B cell (primary cell): ENCODE data around the gene ANK3. TPM values are rescaled to one million over a fixed set of nuclear protein-coding genes. Genes with fewer than 3 reads are reported as not detected.

Experiments
- ATAC-seq: fragments of 200-7000 bp; cut with Tn5 transposase; one replicate; pipeline ENCODE4 v1.10.0; 2021; ENCODE audit warnings: low read depth, mild to moderate bottlenecking, moderate number of reproducible peaks, moderate library complexity
- CTCF ChIA-PET: fragments of 350-600 bp; sonication (Branson Sonifier 250); formaldehyde crosslinking; loops from one replicate; lab custom pipeline; 2021; ENCODE audit warnings: antibody characterized with exemption, inconsistent platforms; lab: Charles Lee
- POLR2A ChIA-PET: fragments of 350-600 bp; sonication (Branson Sonifier 250); formaldehyde crosslinking; loops from one replicate; lab custom pipeline; 2021; ENCODE audit warnings: antibody characterized with exemption; lab: Charles Lee
- DNase-seq: peaks from one replicate; pipeline ENCODE4 v3.0.0; 2013
- H2AFZ ChIP-seq: 2 replicates; pipeline ENCODE4 v1.6.1; 2012; ENCODE audit warnings: mild to moderate bottlenecking, low read depth, low read length; ENCODE audit not compliant: insufficient read depth, poor library complexity, severe bottlenecking
- H3K27ac ChIP-seq, 2 donors: 1 replicate in 1 of 2; 2 replicates in 1 of 2; pipeline ENCODE4 v1.5.1; 2012 to 2013; ENCODE audit warnings: low read length in 2 of 2, mild to moderate bottlenecking in 2 of 2, moderate library complexity in 1 of 2
- H3K27me3 ChIP-seq, 4 experiments: fragments of 200-600 bp in 1 of 4; sonication (generic) in 1 of 4; replicated peaks in 1 of 4; 1 replicate in 2 of 4; 2 replicates in 2 of 4; pipeline versions ENCODE4 v1.6.1 to v1.7.0; 2013 to 2016; ENCODE audit warnings: low read length in 3 of 4, mild to moderate bottlenecking in 2 of 4, mixed read lengths in 1 of 4, moderate library complexity in 1 of 4; ENCODE audit not compliant: insufficient read depth in 4 of 4, control insufficient read depth in 3 of 4; ENCODE audit errors: control extremely low read depth in 1 of 4
- H3K36me3 ChIP-seq, 2 experiments: replicated peaks in 1 of 2; 1 replicate in 1 of 2; 2 replicates in 1 of 2; pipeline versions ENCODE4 v1.6.1 to v1.7.1; 2013; ENCODE audit warnings: low read length in 1 of 2; ENCODE audit not compliant: insufficient read depth in 2 of 2, control insufficient read depth in 1 of 2; ENCODE audit errors: control extremely low read depth in 1 of 2, extremely low read depth in 1 of 2
- H3K4me1 ChIP-seq, 2 donors: fragments of 200-600 bp in 1 of 2; sonication (generic) in 1 of 2; 1 replicate in 1 of 2; 2 replicates in 1 of 2; pipeline versions ENCODE4 v1.5.1 to v1.6.1; 2013 to 2017; ENCODE audit warnings: low read length in 2 of 2; ENCODE audit not compliant: control insufficient read depth in 2 of 2, insufficient read depth in 2 of 2
- H3K4me2 ChIP-seq: replicated peaks from 2 replicates; pipeline ENCODE3; 2012; ENCODE audit warnings: mild to moderate bottlenecking, low read depth, low read length; ENCODE audit not compliant: poor library complexity, severe bottlenecking
- H3K4me3 ChIP-seq, 5 experiments: fragments of 200-600 bp in 1 of 5; sonication (generic) in 1 of 5; 1 replicate in 3 of 5; 2 replicates in 2 of 5; pipeline versions ENCODE4 v1.5.1 to v1.7.0; 2011 to 2016; ENCODE audit warnings: low read length in 4 of 5, mild to moderate bottlenecking in 4 of 5, low read depth in 2 of 5, control low read depth in 1 of 5, moderate library complexity in 1 of 5; ENCODE audit not compliant: insufficient read depth in 1 of 5; ENCODE audit errors: control extremely low read depth in 1 of 5, extremely low read depth in 1 of 5
- H3K79me2 ChIP-seq: fragments of 200-600 bp; sonication (generic); one replicate; pipeline ENCODE4 v1.6.0; 2016; ENCODE audit warnings: low read length; ENCODE audit not compliant: control insufficient read depth, insufficient read depth
- H3K9ac ChIP-seq: fragments of 200-600 bp; sonication (generic); 2 replicates; pipeline ENCODE4 v1.6.1; 2017; ENCODE audit warnings: mild to moderate bottlenecking, low read length, moderate library complexity
- H3K9me3 ChIP-seq, 3 donors: one replicate each; pipeline versions ENCODE4 v1.6.1 to v1.7.1; 2013; ENCODE audit warnings: low read length in 2 of 3; ENCODE audit not compliant: control insufficient read depth in 2 of 3, insufficient read depth in 1 of 3; ENCODE audit errors: control extremely low read depth in 1 of 3
- H4K20me1 ChIP-seq: 2 replicates; pipeline ENCODE4 v1.6.0; 2012; ENCODE audit warnings: mild to moderate bottlenecking, low read length; ENCODE audit not compliant: insufficient read depth, control insufficient read depth, poor library complexity, severe bottlenecking
- H3K27ac Mint-ChIP-seq: one replicate; pipeline ENCODE4 v1.8.0; 2021; ENCODE audit warnings: mixed read lengths
- H3K27me3 Mint-ChIP-seq: one replicate; pipeline ENCODE4 v1.8.0; 2021; ENCODE audit warnings: mixed read lengths
- H3K4me1 Mint-ChIP-seq: one replicate; pipeline ENCODE4 v1.8.0; 2021; ENCODE audit warnings: mixed read lengths
- H3K4me3 Mint-ChIP-seq: one replicate; pipeline ENCODE4 v1.8.0; 2021; ENCODE audit warnings: mixed read lengths
- H3K9me3 Mint-ChIP-seq: one replicate; pipeline ENCODE4 v1.8.0; 2022; ENCODE audit warnings: mixed read lengths; ENCODE audit not compliant: insufficient read depth
- EZH2 ChIP-seq: IDR thresholded peaks from 2 replicates; pipeline ENCODE4 v1.6.1; 2012; ENCODE audit warnings: borderline replicate concordance, low read depth, mild to moderate bottlenecking, moderate library complexity, low read length; ENCODE audit not compliant: insufficient read depth, poor library complexity, severe bottlenecking
- WGBS: methylation state at CpG from one replicate; pipeline ENCODE4 v1.1.5; 2013; ENCODE audit warnings: missing lambda C conversion rate; ENCODE audit not compliant: insufficient coverage; 5-methylcytosine and 5-hydroxymethylcytosine counted together
- intact Hi-C: fragments of 100-400 bp; cut with micrococcal nuclease; formaldehyde crosslinking; loops from one replicate; pipeline ENCODE4 v1.10.0; 2022
- polyA plus RNA-seq: library from polyadenylated mRNA; depleted of rRNA; stranded (reverse); fragments of >200 nt; gene quantifications from 2 replicates; pipeline ENCODE4 v1.2.3, GENCODE V29; 2012
- total RNA-seq, 2 donors: library from RNA; stranded (reverse); fragments of 120-200 nt in 1 of 2; gene quantifications; 1 replicate in 1 of 2; 2 replicates in 1 of 2; pipeline versions ENCODE4 v1.2.3 to v1.2.4, GENCODE V29; 2013 to 2022
- TF ChIP-seq, protein P1 (sequence below): fragments of 200-600 bp; IDR thresholded peaks from one replicate; pipeline ENCODE4 v1.8.0; 2022; ENCODE audit warnings: antibody characterized with exemption, mild to moderate bottlenecking

Gene ANK3
- total and polyA plus RNA-seq, 2 donors (not counting 1 experiment from before 2014, with no cell fraction given), result 4.9 to 21.6 TPM

DNA sequence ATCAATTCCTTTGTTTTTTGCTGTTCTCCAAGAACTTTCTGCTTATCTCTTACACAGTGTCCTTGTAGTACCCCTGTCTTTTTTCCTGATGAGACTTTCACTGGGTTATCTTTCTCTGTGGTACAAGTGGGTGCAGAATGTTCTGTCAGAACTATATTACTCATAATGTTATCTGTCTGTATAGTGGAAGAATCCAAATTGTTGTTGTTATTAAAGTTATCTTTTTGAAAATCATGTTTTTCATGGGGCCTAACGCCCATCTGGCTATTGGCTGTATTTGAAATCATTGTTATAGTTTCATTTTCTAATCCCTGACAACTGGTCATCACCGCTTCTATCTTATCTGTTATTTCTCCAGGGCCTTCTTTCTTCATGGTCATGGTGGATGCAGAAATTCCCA lies 320.4 kb downstream of the ANK3 start:
- ATAC-seq (no peak), DNase-seq (no peak)
- no CpG with 5 or more reads among the region's 2 CpGs for WGBS
- Histone ChIP-seq H4K20me1 (no peaks in the 10 kb centered on the region), H3K9ac (no peak overlapping the region), H3K4me2 (no peak overlapping the region), H3K27ac (no peak overlapping the region), H3K9me3 (no peaks in the 10 kb centered on the region), H2AFZ (no peak overlapping the region), H3K27me3 (no peaks in the 10 kb centered on the region), H3K4me1 (no peaks in the 10 kb centered on the region), H3K79me2 (no peaks in the 10 kb centered on the region), H3K4me3 (no peak overlapping the region), H3K36me3 (no peaks in the 10 kb centered on the region)
- no peak for TF ChIP-seq EZH2
- TF ChIP-seq, protein P1, sequence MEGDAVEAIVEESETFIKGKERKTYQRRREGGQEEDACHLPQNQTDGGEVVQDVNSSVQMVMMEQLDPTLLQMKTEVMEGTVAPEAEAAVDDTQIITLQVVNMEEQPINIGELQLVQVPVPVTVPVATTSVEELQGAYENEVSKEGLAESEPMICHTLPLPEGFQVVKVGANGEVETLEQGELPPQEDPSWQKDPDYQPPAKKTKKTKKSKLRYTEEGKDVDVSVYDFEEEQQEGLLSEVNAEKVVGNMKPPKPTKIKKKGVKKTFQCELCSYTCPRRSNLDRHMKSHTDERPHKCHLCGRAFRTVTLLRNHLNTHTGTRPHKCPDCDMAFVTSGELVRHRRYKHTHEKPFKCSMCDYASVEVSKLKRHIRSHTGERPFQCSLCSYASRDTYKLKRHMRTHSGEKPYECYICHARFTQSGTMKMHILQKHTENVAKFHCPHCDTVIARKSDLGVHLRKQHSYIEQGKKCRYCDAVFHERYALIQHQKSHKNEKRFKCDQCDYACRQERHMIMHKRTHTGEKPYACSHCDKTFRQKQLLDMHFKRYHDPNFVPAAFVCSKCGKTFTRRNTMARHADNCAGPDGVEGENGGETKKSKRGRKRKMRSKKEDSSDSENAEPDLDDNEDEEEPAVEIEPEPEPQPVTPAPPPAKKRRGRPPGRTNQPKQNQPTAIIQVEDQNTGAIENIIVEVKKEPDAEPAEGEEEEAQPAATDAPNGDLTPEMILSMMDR, result no peak
- Mint-ChIP-seq H3K4me3 (no peak overlapping the region), H3K27ac (no peak overlapping the region), H3K4me1 (no peaks in the 10 kb centered on the region), H3K9me3 (no peaks in the 10 kb centered on the region), H3K27me3 (peaks cover 6% of the 10 kb centered on the region)
- intact Hi-C loops, result no loop called here
- POLR2A ChIA-PET, result no interaction called here
- CTCF ChIA-PET, result no interaction called here

DNA sequence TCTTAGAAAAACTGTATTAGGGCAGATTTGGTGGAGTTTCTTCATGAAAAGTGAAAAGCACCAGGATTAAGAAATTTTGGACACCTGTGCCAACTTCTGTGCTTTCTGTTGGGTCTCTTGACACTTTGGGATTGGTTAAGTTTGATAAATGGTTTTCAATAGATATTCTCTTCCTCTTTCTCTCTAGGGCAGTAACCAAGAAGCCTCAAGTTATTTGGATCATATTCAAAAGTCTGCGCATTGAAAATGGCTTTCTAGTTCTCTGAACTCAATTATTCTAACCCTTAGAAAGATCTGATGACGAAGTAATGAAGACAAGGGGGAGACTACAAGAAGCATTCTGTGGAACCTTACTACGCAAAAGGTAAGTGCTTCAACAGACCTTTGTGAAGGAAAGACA lies 339.3 kb downstream of the ANK3 start:
- H3K4me3 ChIP-seq, result no peak overlapping the region
- no peak overlapping the region for H3K27ac ChIP-seq
- no peaks in the 10 kb centered on the region for H3K9me3 ChIP-seq
- H3K27me3 ChIP-seq, result no peaks in the 10 kb centered on the region
- POLR2A ChIA-PET, result no interaction called here
- no peaks in the 10 kb centered on the region for H3K9me3 Mint-ChIP-seq
- no peak overlapping the region for H3K27ac Mint-ChIP-seq
- no peak for DNase-seq
- H3K4me2 ChIP-seq, result no peak overlapping the region
- H3K4me3 Mint-ChIP-seq, result no peak overlapping the region
- no peaks in the 10 kb centered on the region for H4K20me1 ChIP-seq
- 60% methylated on average over 2 of the region's 3 CpGs for WGBS
- H3K4me1 Mint-ChIP-seq, result no peaks in the 10 kb centered on the region
- TF ChIP-seq, protein P1, result no peak
- TF ChIP-seq EZH2, result no peak
- no peak overlapping the region for H3K9ac ChIP-seq
- intact Hi-C loops, result no loop called here
- no peak overlapping the region for H2AFZ ChIP-seq
- no peak for ATAC-seq
- no peaks in the 10 kb centered on the region for H3K36me3 ChIP-seq
- no peaks in the 10 kb centered on the region for H3K4me1 ChIP-seq
- CTCF ChIA-PET, result interaction anchor here (0.6 kb wide), 1 partner anchor 185 kb away, joined by 3 read pairs; no protein-coding TSS in a partner anchor
- H3K27me3 Mint-ChIP-seq, result no peaks in the 10 kb centered on the region
- H3K79me2 ChIP-seq, result no peaks in the 10 kb centered on the region
